GM19324 (cell line): Measurements from ENCODE around the gene GAS7.

Experiments
- ATAC-seq: cut with Tn5 transposase; IDR thresholded peaks from one replicate; pipeline ENCODE4 v1.9.1; 2021; ENCODE audit warnings: mild to moderate bottlenecking, moderate library complexity; ENCODE audit not compliant: unreplicated experiment, low FRiP score

The GAS7 gene

GRCh38 chr17:10172778-10173177, 25.6 kb downstream of the GAS7 start:
- no peak for ATAC-seq

GRCh38 chr17:10172241-10172741, 26.1 kb downstream of the GAS7 start:
- ATAC-seq = no peak

GRCh38 chr17:10171581-10171981, 26.8 kb downstream of the GAS7 start:
- no peak for ATAC-seq

- no peak for ATAC-seq
These were observed 27.3 kb downstream of the GAS7 start for GRCh38 chr17:10171122-10171571.

- no peak for ATAC-seq
These were observed 28.2 kb downstream of the GAS7 start for GRCh38 chr17:10170233-10170632.

- ATAC-seq = no peak
These were observed 29.1 kb downstream of the GAS7 start for GRCh38 chr17:10169290-10169689.

GRCh38 chr17:10166176-10166935, 32.0 kb downstream of the GAS7 start:
- ATAC-seq = no peak

GRCh38 chr17:10162096-10162495, 36.3 kb downstream of the GAS7 start:
- no peak for ATAC-seq

- no peak for ATAC-seq
These were observed 37.0 kb downstream of the GAS7 start for GRCh38 chr17:10161386-10161785.

GRCh38 chr17:10156948-10157607, 41.3 kb downstream of the GAS7 start:
- peak; percentile 53 for ATAC-seq

GRCh38 chr17:10156599-10156947, 41.8 kb downstream of the GAS7 start:
- peak; percentile 38 for ATAC-seq

- no peak for ATAC-seq
These were observed 42.4 kb downstream of the GAS7 start for GRCh38 chr17:10156077-10156435.

- no peak for ATAC-seq
These were observed 42.9 kb downstream of the GAS7 start for GRCh38 chr17:10155371-10156076.

- no peak for ATAC-seq
These were observed 46.5 kb downstream of the GAS7 start for GRCh38 chr17:10151667-10152496.

- ATAC-seq = no peak
These were observed 48.6 kb downstream of the GAS7 start for GRCh38 chr17:10149573-10150399.

GRCh38 chr17:10147761-10148415, 50.5 kb downstream of the GAS7 start:
- ATAC-seq = no peak

- no peak for ATAC-seq
These were observed 51.4 kb downstream of the GAS7 start for GRCh38 chr17:10147040-10147439.

- no peak for ATAC-seq
These were observed 53.4 kb downstream of the GAS7 start for GRCh38 chr17:10144982-10145381.

- ATAC-seq = no peak
These were observed 54.0 kb downstream of the GAS7 start for GRCh38 chr17:10144456-10144855.
